ENCODE measurements around the gene PSMC3. TPM values are rescaled to one million over a fixed set of nuclear protein-coding genes. Genes with fewer than 3 reads are reported as not detected.

PSMC3 gene
- polyA plus RNA-seq, 1 experiment, result 290 TPM

GRCh38 chr11:47418454-47419259 lies 7.6 kb downstream of the PSMC3 start:
- CTCF ChIA-PET, result interaction anchor here (1.1 kb wide), 1 partner anchor 36 kb away, joined by 4 read pairs; no protein-coding TSS in a partner anchor
- peak overlapping the region; percentile 39 for H3K27ac ChIP-seq (ENCODE audit: low read depth, low read length)
- no peaks in the 10 kb centered on the region for H3K27me3 ChIP-seq (ENCODE audit: control insufficient read depth, insufficient read depth, low read length)
- DNase-seq (ENCODE audit: low read depth, low spot score), result no peak
- no peak for TF ChIP-seq CTCF (IDR thresholded peaks at IDR 0.05; ENCODE audit: low read depth, low read length)
- H3K4me3 ChIP-seq (ENCODE audit: low read depth, low read length), result no peak overlapping the region
- no peaks in the 10 kb centered on the region for H3K9me3 ChIP-seq (ENCODE audit: control insufficient read depth, insufficient read depth, low read length)
- POLR2A ChIA-PET, result interaction anchor here (0.6 to 2.9 kb wide), 2 partner anchors 10 to 137 kb away, joined by 9 to 13 read pairs; partner anchors contain the start of gene SLC39A13

GRCh38 chr11:47417712-47418111 lies 8.5 kb downstream of the PSMC3 start:
- H3K4me3 ChIP-seq (ENCODE audit: low read depth, low read length), result no peak overlapping the region
- POLR2A ChIA-PET, result interaction anchor here (0.6 to 2.9 kb wide), 3 partner anchors 9 to 158 kb away, joined by 3 to 22 read pairs (median 13); partner anchors contain the start of genes PSMC3 and SLC39A13
- CTCF ChIA-PET, result interaction anchor here (1.1 kb wide), 1 partner anchor 36 kb away, joined by 4 read pairs; no protein-coding TSS in a partner anchor
- H3K27ac ChIP-seq (ENCODE audit: low read depth, low read length), result peak overlapping the region; percentile 39
- DNase-seq (ENCODE audit: low read depth, low spot score), result no peak
- no peaks in the 10 kb centered on the region; the same call in 1 of the 2 replicates for H3K9me3 ChIP-seq (ENCODE audit: control insufficient read depth, insufficient read depth, low read length)
- no peak for TF ChIP-seq CTCF (IDR thresholded peaks at IDR 0.05; ENCODE audit: low read depth, low read length)
- no peaks in the 10 kb centered on the region for H3K27me3 ChIP-seq (ENCODE audit: control insufficient read depth, insufficient read depth, low read length)

DNA sequence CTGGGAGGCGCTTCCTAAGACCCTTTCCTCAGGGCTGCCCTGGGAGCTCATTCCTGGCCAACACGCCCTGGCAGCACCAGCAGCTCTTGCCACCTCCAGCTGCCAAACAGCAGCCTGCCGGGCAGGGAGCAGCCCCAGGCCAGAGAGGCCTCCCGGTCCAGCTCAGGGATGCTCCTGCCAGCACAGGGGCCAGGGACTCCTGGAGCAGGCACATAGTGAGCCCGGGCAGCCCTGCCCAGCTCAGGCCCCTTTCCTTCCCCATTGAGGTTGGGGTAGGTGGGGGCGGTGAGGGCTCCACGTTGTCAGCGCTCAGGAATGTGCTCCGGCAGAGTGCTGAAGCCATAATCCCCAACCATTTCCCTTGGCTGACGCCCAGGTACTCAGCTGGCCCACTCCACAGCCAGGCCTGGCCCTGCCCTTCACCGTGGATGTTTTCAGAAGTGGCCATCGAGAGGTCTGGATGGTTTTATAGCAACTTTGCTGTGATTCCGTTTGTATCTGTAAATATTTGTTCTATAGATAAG lies 10.2 kb downstream of the PSMC3 start:
- Histone ChIP-seq H3K27ac (ENCODE audit: low read depth, low read length) (peak overlapping the region; percentile 97), H3K4me3 (ENCODE audit: low read depth, low read length) (0 out of 2 replicates have a peak overlapping the region, but pooled peaks have one; percentile 13)
- POLR2A ChIA-PET, result interaction anchor here (0.7 to 2.2 kb wide), 5 partner anchors 9 to 201 kb away, joined by 3 to 22 read pairs (median 3); partner anchors contain the start of gene PSMC3

DNA sequence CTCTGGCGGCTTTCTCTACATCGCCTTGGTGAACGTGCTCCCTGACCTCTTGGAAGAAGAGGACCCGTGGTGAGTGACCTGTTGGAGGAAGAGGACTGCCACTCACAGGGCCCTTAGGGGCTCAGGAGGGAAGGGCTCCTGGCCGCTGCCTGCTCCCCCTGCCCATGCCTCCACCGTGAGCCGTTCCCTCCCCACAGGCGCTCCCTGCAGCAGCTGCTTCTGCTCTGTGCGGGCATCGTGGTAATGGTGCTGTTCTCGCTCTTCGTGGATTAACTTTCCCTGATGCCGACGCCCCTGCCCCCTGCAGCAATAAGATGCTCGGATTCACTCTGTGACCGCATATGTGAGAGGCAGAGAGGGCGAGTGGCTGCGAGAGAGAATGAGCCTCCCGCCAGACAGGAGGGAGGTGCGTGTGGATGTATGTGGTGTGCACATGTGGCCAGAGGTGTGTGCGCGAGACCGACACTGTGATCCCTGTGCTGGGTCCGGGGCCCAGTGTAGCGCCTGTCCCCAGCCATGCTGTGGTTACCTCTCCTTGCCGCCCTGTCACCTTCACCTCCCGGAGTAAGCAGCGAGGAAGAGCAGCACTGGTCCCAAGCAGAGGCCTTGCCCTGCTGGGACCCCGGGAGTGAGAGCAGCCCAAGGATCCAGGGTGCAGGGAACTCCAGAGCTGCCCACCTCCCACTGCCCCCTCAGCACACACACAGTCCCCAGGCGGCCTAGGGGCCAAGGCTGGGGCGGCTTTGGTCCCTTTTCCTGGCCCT lies 11.0 kb downstream of the PSMC3 start:
- no peaks in the 10 kb centered on the region for H3K27me3 ChIP-seq (ENCODE audit: control insufficient read depth, insufficient read depth, low read length)
- peak overlapping the region; percentile 97 for H3K27ac ChIP-seq (ENCODE audit: low read depth, low read length)
- TF ChIP-seq CTCF (IDR thresholded peaks at IDR 0.05; ENCODE audit: low read depth, low read length), result no peak
- no peak for DNase-seq (ENCODE audit: low read depth, low spot score)
- H3K9me3 ChIP-seq (ENCODE audit: control insufficient read depth, insufficient read depth, low read length), result no peaks in the 10 kb centered on the region; the same call in 1 of the 2 replicates
- ChIA-PET POLR2A (interaction anchor here (0.7 to 2.2 kb wide), 6 partner anchors 8 to 201 kb away, joined by 3 to 22 read pairs (median 3); partner anchors contain the start of gene PSMC3), CTCF (interaction anchor here (0.8 kb wide), 1 partner anchor 60 kb away, joined by 3 read pairs; no protein-coding TSS in a partner anchor)
- H3K4me3 ChIP-seq (ENCODE audit: low read depth, low read length), result no peak overlapping the region

More for the DNA sequence above, 10.2 kb downstream of the PSMC3 start:
- TF ChIP-seq CTCF (IDR thresholded peaks at IDR 0.05; ENCODE audit: low read depth, low read length), result no peak
- CTCF ChIA-PET, result interaction anchor here (0.8 kb wide), 1 partner anchor 61 kb away, joined by 3 read pairs; no protein-coding TSS in a partner anchor
- H3K27me3 ChIP-seq (ENCODE audit: control insufficient read depth, insufficient read depth, low read length), result no peaks in the 10 kb centered on the region
- peak; percentile 91 for DNase-seq (ENCODE audit: low read depth, low spot score)
- no peaks in the 10 kb centered on the region; the same call in 1 of the 2 replicates for H3K9me3 ChIP-seq (ENCODE audit: control insufficient read depth, insufficient read depth, low read length)
